SKM-1 (cell line): ENCODE data around the gene RMDN2.

Experiments used
- DNase-seq: peaks from one replicate; lab custom pipeline; 2025; ENCODE audit not compliant: unreplicated experiment; lab: John Stamatoyannopoulos, UW

Gene RMDN2

DNA sequence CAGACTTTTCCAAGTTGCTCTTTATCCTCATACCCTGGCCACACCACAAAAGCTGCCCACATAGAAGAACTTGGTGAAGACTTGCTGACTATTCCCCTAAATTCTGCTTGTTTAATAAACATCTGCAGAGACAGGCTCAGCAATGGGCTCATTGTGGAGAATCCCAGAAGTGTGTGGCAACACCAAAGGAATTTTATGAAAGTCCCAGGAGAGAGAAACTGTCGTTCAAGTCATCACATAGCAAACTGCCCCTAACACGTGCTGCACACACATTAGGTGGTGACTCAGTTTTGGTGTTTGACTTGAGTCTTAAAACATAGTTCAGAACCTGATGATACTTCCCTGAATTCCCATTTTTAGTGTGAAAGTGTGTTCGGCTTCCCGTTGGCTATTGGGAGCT is 112.2 kb downstream of the RMDN2 start:
- DNase-seq = no peak

DNA sequence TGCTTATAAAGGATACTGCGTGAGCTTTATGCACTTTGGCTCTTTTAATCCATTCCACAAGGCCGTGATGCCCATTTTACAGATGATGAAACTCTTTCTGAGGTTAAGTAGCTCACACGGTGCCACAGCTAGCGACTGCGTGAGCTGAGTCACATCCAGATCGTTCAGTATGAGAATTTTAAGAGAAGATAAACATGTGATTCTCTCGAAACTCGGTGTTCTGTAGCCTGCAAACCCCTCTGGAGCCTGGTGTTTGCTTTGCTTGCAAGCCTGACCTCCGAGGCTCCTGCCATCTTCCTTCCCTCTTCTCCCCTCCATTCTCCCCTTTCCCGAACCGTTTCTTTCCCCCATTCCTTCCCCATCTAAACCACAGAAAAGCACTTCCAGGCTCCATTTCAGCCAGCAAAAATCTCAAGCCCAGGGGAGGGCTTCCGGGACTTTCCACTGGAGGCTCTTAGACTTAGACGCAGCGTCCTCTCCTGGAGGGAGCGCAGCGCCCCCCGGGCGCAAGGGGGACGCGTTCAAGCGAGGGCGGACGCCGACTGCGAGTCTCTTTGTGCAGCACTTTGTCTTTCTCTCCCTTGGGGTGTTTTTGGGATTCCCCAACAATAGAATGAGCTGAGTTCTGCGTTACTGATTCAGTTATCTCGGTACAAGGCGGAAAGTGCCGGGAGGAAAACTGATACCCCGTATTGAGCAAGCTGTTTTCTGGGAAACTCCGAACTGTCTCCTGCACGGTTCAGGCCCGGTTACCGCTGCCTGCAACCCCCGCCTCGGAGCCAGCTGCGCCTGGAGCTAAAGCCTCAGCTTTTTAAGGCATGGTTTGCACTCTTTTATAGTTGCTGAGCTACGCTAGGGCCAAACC is 112.9 kb downstream of the RMDN2 start:
- DNase-seq = no peak

DNA sequence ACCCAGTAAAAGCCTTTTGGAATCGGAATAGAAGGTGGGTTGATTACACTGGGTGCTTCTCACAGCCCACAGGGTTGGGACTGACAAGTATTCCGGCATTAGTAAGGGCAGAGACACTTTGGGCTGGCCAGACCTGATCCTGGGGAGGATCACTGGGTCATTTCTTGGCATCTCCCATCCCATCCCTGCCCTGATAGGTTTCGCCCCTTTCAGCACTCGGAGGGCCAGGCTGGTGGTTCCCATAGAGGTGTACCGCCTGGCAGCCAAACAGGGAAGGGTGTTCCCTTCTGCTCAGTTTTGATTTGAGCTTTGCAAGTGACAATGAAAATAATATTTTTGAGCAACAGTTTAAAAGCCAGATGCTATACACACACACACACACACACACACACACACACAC is 113.6 kb downstream of the RMDN2 start:
- DNase-seq = no peak

DNA sequence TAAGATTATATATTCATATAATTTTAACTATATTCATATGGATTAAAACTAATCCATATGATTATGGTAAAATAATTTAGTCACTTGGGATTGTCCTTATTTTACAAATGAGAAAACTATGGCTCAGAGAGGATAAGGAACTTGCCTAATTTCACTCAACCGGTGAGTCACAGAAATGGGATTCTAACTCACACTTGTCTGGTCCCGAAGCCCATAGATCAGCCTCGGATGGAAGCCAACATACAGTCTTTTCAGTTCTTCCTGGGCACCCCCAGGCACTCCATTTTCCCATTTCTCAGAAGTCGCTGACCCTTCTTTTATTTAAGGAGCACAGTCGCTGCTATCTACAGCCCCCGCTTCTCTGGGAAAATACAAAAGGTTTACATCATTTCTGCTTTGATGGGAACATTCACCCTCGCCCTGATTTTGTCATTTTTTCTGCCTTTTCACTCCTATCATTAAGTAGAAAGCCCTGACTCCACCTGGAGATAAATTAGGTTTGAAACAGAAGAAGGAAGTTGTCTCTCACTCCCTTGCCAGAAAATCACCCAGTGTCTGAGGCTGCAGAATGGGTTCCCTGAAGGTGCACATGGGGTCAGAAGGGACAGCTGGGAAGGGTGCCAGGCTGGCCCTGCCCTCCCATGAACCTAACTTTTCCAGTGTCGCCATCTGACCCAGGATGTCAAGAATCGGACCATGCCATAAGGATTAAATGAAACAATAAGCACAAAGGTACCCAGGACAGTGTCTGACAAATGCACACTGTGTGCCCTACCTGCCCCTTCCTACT is 114.2 kb downstream of the RMDN2 start:
- DNase-seq = no peak

DNA sequence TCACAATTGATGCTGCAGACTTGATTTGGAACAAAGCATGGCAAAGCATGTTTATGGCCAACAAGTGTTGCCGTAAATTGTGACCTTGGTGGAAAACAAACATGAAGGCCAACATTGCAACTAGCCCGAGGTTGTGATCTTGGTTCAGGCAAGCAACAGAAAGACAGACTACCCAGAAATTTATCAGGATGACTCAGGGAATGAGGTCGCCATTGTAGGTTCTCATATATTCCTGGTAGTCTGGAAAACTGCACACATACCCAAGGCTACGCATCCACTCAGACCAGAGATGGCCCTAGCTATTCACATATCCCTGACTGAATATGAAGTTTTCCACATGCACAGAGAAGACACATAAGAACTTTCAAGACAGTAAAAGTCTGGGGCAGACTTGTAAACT is 120.7 kb downstream of the RMDN2 start:
- no peak for DNase-seq

DNA sequence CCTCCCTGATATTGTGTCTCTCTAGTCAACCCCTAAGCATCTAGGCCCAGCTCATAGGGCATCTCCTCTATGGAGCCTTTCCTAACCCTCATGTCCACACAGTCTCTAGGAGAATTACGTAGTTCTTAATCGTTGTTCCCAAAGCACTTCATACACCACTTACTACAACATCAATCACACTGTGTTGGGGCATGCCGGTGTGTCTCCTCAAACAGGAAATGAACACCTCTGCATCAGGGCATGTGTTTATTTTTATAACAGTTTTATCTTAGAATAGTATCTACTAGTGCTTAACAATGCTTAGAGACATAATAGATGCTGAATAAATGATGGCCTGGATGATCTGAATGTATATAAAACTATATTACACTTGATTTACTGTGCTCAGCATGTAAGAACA is 131.1 kb downstream of the RMDN2 start:
- no peak for DNase-seq

DNA sequence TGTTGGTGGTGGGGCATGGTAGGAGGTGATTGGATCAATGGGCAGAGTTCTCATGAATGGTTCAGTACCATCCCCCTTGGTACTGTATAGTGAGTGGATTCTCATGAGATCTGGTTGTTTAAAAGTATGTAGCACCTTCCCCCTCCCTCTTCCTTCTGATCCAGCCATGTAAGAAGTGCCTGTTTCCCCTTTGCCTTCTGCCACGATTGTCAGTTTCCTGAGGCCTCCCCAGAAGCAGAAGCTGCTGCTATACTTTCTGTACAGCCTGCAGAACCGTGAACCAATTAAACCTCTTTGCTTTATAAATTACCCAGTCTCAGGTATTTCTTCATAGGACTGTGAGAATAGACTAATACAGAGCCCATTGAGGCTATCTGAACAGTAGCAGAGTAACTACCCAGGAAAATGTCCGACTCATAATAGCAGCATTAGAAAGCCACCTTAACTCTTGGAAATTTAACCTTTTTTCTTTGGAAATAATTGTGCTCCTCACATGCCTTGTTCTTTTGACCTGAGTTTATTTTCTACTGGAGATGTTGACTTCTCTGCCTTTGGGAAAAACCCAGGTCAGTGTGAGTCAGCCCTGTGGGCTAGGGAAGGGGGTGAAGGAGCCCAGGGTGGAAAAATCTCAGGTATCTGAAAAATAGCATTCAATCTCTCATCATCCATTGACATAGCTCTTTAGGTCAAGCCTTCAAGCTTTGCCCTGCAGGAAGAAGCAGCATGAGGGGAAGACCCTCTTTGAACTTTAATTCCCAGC is 132.7 kb downstream of the RMDN2 start:
- DNase-seq = peak; percentile 27

DNA sequence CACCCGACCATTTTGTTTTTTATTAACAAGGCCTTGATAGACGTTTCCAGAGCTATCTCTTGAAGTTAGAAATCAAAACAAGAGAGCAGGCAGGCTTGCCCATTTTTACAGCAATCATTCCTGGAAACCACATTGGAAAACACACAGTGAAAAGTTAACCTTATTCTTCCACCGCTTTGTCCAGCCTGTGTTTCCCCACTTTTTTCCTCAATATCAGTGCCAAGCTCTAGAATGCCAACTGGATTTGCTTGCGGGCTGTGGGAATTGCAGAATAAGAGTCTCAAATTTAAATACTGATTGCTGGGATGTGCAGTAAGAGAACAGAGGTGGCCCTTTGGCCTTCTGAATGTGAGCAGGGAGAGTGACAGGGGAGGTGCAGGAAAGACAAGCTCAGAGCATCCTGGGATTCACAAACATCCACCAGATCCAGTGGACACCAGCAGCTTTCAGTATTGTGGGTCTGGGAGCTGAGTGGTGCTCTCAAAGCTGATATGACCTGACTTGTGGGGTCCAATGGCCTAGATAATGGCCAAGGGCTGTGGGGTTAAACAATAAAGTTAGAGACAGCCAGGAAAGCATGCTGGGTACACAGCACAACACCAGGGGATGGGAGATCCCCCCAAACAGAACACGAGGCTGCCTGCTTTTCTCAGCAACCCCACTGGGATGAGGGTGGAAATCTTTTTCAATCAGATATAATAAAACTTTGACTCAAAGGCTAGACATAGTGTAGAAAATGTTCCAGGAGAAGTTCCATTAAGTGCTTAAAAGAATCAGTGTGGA is 135.3 kb downstream of the RMDN2 start:
- DNase-seq = no peak

DNA sequence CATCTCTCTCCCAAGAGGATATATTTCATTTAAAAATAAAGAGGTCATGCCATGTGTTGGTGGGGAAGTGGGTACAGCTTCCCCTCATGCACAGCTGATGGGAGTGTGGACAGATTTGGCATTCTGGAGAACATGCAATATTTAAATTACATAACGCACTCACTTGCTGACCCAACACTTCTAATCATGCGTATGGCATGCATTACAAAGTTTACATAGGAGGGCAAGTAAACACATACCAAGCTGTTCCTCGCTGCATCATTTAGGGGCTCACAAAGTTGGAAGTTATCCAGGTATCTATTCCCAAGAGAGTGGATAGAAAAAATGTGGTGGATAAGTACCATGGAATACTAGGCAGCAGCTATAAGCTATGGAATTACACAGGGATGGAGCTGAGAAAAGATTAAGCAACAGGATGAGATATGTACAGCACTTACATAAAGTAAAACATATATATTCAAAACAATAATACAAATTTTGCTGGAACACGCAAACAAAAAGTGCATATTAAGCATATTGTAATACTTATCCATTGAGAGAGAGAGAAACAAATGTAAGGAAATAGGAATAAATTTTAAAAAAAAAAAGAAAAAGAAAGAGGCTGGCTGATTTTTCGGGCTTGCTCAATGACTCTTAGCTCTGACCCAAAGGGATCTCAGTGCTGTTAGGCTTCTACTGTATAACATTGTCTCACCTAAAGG is 139.9 kb downstream of the RMDN2 start:
- DNase-seq = no peak

DNA sequence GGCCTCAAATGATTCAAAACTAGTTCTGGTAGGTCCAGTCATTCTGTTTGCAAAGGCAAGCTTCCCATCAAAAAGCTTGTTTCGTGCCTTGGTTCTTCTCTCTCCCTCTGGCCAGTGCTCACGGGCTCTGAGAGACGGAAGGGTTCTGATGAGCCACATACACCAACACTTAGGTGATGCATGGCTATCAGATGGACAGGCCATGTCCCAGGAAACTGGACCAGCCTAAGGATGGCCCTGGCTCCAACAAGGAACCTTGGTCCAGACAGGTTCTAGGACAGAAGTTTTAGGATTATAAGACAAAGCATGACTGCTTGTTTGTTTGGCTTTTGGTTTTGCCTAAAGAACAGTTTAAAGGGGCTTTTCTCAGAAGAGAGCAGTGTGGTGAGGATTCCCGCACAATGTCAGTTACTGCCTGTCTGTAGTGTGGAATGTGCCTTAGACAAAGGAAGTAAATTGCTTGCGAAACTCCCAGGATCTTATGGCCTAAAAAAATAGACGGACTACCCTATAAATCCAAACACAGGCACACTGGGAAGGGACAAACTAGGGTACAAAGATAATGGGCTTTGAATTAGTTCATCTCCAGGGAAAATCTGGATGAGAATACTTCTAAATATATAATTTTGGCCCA is 140.5 kb downstream of the RMDN2 start:
- DNase-seq = no peak

DNA sequence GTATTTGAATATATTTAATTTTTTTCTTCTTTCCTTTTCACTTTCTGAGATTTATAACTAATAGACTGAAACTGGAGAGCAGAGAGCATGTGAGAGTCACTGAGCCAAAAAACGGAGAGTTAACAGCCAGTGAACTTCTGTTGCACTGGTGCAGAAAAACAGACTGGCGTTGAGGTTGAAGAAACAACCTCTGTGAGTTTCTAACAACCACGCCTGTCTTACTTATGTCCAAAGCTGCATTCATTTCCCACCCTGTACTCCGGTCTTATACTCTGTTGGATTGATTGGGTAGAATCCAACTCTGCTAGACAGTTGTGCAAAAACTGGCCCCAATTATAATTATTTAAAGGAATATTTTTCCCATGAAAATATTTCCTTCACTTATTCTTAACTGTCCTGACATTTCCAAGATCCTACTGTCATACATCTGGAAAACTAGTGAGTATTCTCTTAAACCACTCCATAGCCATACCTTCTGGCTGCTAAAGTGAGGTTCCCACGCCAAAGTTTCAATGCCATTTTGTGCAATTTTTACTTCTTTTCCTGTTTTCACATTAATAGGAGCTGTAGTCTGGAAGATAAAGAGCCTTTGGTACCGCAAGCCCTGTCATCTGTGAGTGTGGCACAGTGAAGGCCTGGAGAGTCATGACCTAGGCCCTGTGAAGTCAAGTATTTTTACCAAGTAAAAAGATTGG is 141.5 kb downstream of the RMDN2 start:
- DNase-seq = no peak
